NOMO-1 treated with dmso at 0.1 percent for 144 hours (cell line): ENCODE data around the gene AMBRA1.
A peak's percentile ranks its signal among the peaks of the same experiment; 100 is the strongest.

ENCODE experiments used
- DNase-seq: peaks from one replicate; lab custom pipeline; 2025; ENCODE audit not compliant: unreplicated experiment; lab: John Stamatoyannopoulos, UW

Gene AMBRA1

DNA sequence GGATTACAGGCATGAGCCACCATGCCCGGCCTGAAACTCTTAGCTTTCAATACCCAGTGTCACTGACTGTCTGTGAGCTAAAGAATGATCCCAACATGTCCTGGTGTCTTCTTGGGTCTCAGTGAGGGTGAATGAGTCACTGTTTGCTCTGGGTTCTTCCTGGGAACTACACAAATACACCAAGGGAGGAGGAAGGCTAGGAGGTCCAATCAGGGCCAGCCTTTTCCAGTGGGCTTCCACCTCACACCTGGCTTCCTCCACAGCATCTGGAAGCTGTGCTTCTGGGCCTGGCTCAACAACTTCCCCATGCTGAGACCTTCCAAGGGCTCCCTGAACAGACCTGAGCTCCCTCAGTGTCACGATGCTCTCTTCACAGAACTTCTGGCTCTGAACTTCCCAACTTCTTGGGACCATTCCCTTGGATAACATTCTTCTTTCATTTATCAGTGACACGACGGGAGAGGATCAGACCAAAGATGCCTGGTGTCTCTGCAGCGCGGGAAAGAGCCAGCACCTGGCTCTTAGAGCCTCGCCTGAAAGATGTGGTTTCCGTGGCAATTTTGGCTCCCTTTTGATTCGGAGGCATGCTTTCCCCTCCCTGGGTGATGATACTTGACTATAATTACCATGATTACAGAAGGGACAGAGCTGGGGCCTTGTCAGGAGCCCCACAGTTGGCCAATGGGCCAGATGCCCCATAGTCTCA, 179.9 kb downstream of the AMBRA1 start:
- DNase-seq = no peak

DNA sequence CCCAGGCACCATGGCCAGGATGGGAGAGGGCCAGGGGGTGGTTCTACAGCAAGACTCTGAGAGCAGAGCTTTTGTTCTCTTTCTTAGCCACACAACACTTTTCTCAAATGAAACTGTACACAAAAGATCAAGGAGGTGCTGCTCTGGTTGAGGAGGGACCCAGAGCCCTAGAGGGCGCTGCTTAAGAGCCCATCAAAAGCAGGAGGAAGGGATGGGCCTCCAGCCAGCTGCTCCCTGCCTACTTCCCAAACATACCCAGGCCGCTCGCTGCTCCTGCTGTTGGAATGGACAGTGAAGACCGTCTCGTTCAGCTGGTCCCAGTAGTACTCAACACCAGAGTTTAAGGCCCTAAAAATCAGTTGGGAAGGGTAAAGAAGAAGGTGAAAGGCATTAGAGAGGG, 183.8 kb downstream of the AMBRA1 start:
- DNase-seq = no peak

- no peak for DNase-seq
Measured at GRCh38 chr11:46408407-46408986, 185.3 kb downstream of the AMBRA1 start.

DNA sequence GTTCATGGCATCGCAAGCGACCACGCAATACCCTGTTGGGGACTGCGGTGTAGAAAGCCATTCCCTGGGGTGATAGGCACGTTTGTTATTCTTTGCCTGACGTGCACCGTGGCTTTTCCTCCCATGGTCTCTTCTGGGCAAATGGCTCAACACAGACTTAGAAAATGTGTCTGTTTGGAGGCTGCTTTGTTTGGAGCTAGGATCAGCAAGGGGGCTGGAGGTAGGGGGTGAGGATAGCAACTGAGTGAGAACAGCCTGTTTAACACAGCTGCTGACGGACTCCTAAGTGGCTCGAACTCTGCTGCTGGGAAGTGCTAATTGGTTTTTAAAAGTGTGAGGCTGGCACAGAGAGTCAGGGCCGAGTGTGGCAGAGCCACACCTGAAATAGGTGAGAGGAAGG, 186.2 kb downstream of the AMBRA1 start:
- DNase-seq = no peak

DNA sequence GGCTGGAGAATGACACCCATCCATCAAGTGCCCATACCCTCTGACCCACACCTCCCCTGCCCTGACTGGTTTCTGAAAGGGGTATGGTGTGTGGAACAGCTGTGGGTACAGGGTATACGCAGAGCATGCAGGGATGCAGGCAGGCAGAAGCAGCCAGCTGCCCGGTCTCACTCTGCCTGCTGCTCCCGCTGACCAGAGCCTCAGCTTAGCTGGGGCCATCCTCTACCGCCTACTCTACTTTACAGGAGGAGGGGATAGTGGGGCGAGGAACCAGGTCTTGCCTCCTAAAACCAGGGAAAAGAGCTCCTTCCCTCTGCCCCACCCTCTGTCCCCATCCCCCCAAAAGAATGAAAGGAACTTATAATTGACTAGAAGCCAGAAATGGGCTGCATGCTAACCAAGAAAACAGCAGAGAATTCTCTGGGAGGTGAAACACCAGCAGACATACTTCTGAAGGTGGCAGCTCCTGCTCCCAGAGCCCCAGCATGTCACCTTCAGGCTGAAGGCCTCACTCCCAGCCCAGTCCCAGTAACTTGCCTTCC, 189.3 kb downstream of the AMBRA1 start:
- no peak for DNase-seq

GRCh38 chr11:46402957-46403902, 190.6 kb downstream of the AMBRA1 start:
- no peak for DNase-seq

GRCh38 chr11:46397526-46397925, 196.3 kb downstream of the AMBRA1 start:
- DNase-seq = no peak

GRCh38 chr11:46393759-46394158, 200.1 kb downstream of the AMBRA1 start:
- DNase-seq = no peak

DNA sequence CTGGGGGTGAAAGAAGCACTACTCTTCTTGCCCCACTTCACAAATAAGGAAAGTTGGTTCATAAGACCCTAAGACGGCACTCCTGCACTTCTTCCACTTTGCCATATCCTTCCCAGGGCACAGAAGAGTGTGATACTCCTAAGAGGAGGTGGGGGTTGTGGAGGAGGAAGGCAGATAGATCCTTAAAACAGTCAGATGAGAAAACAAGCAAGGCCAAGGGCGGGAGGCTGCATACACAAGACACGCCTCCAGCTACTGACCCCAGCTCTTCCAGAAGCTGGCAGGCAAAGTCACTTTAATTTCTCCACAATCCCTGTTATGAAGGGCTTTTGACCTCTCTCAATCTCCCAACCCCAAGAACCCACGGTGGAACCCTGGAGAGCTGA, 200.6 kb downstream of the AMBRA1 start:
- DNase-seq = no peak

DNA sequence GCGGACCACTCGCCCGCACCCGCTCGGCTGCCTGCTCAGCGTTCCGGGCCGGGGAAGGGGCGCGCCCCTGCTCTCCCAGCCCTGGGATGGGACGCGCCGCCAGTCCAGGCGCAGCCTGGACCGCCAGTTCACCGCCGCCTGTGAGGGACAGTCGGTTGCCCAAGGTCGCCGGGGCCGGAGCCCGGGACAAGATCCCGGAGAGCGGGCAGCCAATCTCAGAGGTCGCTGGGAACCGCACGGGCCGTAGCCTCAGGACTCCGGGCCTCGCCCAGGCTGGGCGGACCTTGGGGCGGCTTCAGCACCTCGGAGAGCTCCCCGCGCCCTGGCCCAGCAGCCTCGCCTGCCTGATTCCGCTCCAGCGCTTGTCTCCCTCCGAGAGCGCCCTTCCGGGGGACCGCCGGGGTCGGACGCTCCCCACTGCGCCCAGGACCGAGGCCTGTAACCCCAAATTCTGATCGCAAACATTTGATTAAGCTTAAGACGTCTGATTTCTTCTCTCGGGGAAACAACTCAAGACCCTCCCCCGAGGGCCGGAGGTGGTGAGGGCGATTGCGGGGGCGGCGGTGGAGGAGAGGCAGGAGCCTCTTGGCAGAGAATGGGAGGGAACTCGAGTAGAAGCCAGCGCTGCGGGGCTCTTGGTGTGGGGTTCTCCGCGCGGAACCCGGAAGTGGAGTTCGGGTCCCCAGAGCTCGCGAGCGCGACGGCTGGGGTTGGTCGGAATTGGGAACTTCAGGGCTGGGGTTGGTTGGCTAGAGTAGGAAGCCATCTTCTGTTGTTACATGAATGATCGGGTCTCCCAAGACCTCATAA, 201.2 kb downstream of the AMBRA1 start:
- peak; percentile 64 for DNase-seq

GRCh38 chr11:46391578-46392420, 202.0 kb downstream of the AMBRA1 start, which contains the start of gene CHRM4:
Gene CHRM4 (minus strand): TSS chr11:46391776. CDS start chr11:46386557, 5,219 bp downstream.
- DNase-seq = no peak

DNA sequence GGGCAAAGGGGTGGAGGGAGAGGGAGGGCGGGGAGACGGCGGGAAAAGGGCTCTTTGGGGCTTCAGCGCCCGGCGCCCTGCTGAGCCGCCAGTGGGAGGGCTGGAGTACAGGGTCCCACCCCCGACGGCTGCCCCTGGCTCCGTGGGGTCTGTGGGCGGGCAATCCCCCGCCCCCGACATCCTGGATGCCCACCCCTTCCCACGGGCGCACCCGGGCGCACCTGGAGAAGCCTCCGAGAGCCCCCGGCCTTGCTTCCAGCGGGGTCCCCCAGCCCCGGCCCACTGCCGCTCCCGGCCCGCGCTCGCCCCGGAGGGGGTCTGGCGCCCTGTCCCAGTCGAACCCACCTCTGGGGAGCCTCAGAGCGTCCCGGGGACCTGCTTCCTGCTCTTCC, 202.6 kb downstream of the AMBRA1 start:
- no peak for DNase-seq

GRCh38 chr11:46390331-46391171, 203.3 kb downstream of the AMBRA1 start:
- DNase-seq = no peak

DNA sequence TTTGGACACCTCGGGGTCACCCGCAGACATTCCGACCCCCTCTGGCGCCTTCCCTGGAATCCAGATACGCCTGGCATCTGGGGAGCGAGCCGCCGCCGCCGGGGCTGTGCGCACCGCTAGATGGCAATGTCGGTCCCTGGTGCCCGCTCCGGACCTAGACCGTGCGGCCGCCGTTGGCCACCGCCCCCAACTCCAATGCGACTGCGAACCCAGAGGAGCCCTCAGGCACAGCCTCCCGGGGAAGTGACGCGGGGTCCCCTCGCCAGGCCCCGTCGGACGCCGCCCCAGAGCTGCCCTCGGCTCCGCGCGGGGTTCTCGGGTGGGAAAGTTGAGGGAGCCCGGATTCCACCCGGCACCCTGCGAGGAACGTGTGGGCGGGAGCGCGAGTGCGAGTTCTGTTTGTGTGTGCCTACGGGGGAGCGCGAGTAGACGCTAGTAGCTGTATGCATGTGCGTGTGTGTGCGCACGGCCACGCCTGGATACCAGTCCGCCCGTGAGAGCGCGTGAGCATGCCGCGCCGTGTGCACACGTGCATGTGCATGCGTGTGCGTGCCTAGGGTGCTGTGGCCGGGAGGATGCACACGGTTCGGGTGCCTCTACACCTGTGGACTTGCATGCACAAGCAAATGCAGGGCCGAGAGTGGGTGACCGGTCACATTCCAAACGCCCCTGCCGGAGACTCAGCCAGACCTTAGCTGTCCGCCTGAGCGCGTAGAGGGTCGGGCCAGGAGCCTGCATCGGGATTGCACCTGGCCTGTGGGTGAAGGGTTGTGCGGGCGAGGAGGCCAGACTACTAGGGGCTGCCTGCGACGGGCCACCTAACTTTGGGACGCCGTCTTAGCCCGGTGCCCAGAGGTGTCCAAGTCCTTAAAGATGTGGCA, 204.1 kb downstream of the AMBRA1 start:
- peak; percentile 41 for DNase-seq

DNA sequence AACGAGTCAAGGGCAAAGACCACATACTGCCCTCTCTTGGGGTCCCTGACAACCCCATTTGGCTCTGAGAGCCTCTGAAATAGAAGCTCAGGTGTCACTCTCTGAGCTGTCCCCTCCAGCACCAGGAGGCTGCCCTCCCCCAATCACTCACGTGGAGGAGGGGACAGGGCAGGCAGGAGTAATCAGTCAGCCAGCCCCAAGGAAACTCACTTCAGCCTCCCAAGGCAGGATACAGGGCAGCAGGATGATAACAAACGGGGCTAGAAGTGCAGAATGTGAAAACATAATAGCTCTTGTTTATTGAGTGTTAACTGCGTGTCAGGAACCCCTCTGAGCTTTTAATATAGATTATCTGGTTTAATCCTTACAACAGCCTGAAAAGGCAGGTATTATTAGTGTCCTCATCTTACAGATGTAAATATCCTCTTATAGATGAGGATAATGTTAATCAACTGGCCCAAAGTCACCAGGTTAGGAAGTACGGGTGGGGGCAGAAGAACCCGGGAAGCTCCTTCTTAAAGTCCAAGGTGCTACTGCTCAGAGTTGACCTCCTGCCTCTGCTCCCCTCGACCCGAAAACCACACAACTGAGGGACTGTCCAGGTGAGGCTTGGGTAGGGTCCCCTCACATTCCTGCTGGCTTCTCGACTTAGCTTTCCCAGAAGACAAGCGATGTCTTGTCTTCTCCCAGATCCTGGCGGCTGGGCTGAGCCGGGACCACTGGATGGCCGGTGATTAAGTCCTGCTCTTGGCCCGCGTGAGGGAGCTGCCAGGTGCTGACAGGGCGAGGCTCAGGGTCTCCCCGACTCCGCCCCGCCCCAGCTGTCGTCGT, 205.0 kb downstream of the AMBRA1 start:
- no peak for DNase-seq

GRCh38 chr11:46387919-46388618, 205.8 kb downstream of the AMBRA1 start:
- DNase-seq = no peak
